ENCODE results near the gene CPNE1. TPM values are rescaled to one million over a fixed set of nuclear protein-coding genes. Genes with fewer than 3 reads are reported as not detected.

The CPNE1 gene
- total and polyA plus RNA-seq, 2 of the 8 experiments (the other 6 are each of a cell fraction or from before 2014, with no cell fraction given) = 294 to 346 TPM

DNA sequence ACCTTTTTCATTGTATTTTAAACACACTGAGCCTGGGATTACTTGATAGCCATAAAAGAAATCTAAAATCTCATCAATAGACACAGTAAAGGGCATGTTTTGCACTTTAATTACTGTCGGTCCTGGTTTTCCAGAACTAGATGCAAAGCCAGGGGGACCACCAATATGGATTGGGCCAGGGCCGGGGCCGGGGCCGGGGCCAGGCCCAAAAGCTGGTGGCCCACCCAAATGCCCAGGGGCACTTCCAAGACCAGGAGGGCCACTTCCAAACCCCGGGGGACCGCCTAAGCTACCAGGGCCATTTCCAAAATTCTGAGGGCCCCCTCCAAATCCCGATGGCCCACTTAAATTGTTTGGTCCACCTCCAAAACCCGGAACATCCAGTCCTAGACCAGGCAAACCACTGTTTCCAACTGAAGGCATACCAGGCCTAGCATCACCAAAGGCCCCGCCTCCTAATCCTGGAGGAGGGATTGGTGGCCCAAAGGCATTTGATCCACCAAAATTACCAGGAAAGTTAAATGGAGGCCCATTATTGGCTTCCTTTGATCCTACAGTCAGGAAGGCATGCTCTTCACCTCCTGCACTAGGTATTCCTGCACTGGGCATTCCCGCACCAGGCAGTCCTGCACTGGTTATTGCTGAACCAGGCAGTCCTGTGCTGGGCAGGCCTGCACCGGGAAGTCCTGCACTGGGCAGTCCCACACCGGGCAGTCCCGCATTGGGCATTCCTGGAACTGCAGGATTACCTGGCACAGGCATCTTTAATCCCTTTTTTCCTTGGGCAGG, 11.9 kb downstream of the CPNE1 start:
- ChIA-PET CTCF (ENCODE audit: partially characterized antibody) (interaction anchor here (0.9 to 1.3 kb wide), 2 partner anchors 9 to 48 kb away, joined by 3 to 5 read pairs; no protein-coding TSS in a partner anchor), POLR2A (ENCODE audit: partially characterized antibody) (interaction anchor here (0.8 to 4.4 kb wide), 10 partner anchors 8 to 133 kb away, joined by 3 to 43 read pairs (median 4); partner anchors contain the start of genes CPNE1 and RBM12)
- Histone ChIP-seq H4K5ac (ENCODE audit: insufficient read length, low read depth, low read length) (no peak overlapping the region), H3K18ac (ENCODE audit: extremely low read depth, low read length) (no peak overlapping the region), H2BK12ac (ENCODE audit: low read depth, low read length) (no peak overlapping the region), H3K56ac (replicated peaks; ENCODE audit: insufficient read length, low read depth, low read length) (no peak overlapping the region), H3K4ac (replicated peaks; ENCODE audit: insufficient read length, low read depth, low read length) (no peak overlapping the region), H4K20me1 (replicated peaks in 1 of 2; ENCODE audit: control insufficient read depth in 1 of 2, insufficient read depth in 2 of 2, low read length in 2 of 2) (peaks cover 28 to 38% of the 10 kb centered on the region in 2 experiments), H2BK120ac (replicated peaks; ENCODE audit: low read depth, low read length) (no peak overlapping the region), H3K4me1 (replicated peaks in 1 of 4; ENCODE audit: control insufficient read depth in 3 of 4, insufficient read depth in 4 of 4, low read length in 3 of 4) (peaks cover 0 to 2% (median 0%) of the 10 kb centered on the region in 4 experiments; a peak in 1 of 7 replicates), H3K79me2 (ENCODE audit: control insufficient read depth in 1 of 2, insufficient read depth in 2 of 2, low read length in 2 of 2) (peaks cover 42 to 100% of the 10 kb centered on the region in 2 experiments), H3K4me3 (ENCODE audit: extremely low read depth in 1 of 4, insufficient read depth in 2 of 4, low read depth in 3 of 4, low read length in 4 of 4) (no peak overlapping the region), H2AK5ac (ENCODE audit: low read depth, low read length) (no peak overlapping the region), H2AFZ (ENCODE audit: low read length) (no peak overlapping the region), H3K14ac (ENCODE audit: insufficient read length) (no peak overlapping the region), H3K27me3 (replicated peaks in 1 of 4; ENCODE audit: control insufficient read depth in 3 of 4, extremely low read depth in 1 of 4, insufficient read depth in 3 of 4, low read length in 3 of 4) (no peaks in the 10 kb centered on the region), H4K91ac (replicated peaks; ENCODE audit: insufficient read length, low read length) (no peak overlapping the region), H3K27ac (ENCODE audit: low read depth, low read length) (no peak overlapping the region), H3K79me1 (ENCODE audit: low read depth, low read length) (peaks cover 14% of the 10 kb centered on the region), H2BK5ac (ENCODE audit: low read depth, low read length) (no peak overlapping the region), H2BK15ac (ENCODE audit: low read length) (no peak overlapping the region), H4K8ac (ENCODE audit: extremely low read depth, insufficient read depth, low read length) (no peak overlapping the region), H3K9me3 (ENCODE audit: insufficient read depth in 2 of 2, low read depth in 1 of 2, low read length in 1 of 2) (no peaks in the 10 kb centered on the region), H3K36me3 (ENCODE audit: control insufficient read depth in 2 of 4, insufficient read depth in 4 of 4, low read length in 3 of 4) (peaks cover 10 to 53% (median 25%) of the 10 kb centered on the region in 4 experiments; a peak in 7 of 8 replicates), H3K23ac (ENCODE audit: insufficient read length) (no peak overlapping the region), H2BK20ac (ENCODE audit: low read length) (no peak overlapping the region), H3K4me2 (ENCODE audit: insufficient read depth in 1 of 2, low read depth in 2 of 2, low read length in 2 of 2) (no peak overlapping the region), H3K9ac (replicated peaks in 1 of 4; ENCODE audit: extremely low read depth in 1 of 4, low read depth in 3 of 4, low read length in 3 of 4) (no peak overlapping the region), H3K23me2 (ENCODE audit: low read depth, low read length) (no peaks in the 10 kb centered on the region)
- peak; percentile 35; the same call in 1 of the 2 replicates for TF ChIP-seq POLR2AphosphoS5 (IDR thresholded peaks at IDR 0.05; ENCODE audit: low read depth, low read length)
- TF ChIP-seq JUND (IDR thresholded peaks at IDR 0.05; ENCODE audit: low read length) = no peak
- 93% methylated on average over 13 of the region's 13 CpGs; no CpG with 5 or more reads in 1 of the 2 experiments for WGBS, 2 experiments (ENCODE audit: extremely low coverage in 1 of 2, insufficient coverage in 1 of 2, insufficient read length in 1 of 2, insufficient replicate concordance in 2 of 2, low coverage in 1 of 2, low lambda C conversion rate in 2 of 2, missing lambda C conversion rate in 1 of 2)
- DNase-seq (ENCODE audit: low read depth in 1 of 2, low spot score in 2 of 2) (peak in 1 of 2 experiments; percentile 51), FAIRE-seq (no peak)
